Measurements from ENCODE around the gene ARAP2.

GRCh38 chr4:36243355-36244256 is 708 bp downstream of the ARAP2 start:
- TF ChIP-seq, protein P1, sequence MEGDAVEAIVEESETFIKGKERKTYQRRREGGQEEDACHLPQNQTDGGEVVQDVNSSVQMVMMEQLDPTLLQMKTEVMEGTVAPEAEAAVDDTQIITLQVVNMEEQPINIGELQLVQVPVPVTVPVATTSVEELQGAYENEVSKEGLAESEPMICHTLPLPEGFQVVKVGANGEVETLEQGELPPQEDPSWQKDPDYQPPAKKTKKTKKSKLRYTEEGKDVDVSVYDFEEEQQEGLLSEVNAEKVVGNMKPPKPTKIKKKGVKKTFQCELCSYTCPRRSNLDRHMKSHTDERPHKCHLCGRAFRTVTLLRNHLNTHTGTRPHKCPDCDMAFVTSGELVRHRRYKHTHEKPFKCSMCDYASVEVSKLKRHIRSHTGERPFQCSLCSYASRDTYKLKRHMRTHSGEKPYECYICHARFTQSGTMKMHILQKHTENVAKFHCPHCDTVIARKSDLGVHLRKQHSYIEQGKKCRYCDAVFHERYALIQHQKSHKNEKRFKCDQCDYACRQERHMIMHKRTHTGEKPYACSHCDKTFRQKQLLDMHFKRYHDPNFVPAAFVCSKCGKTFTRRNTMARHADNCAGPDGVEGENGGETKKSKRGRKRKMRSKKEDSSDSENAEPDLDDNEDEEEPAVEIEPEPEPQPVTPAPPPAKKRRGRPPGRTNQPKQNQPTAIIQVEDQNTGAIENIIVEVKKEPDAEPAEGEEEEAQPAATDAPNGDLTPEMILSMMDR (IDR thresholded peaks at IDR 0.05): no peak
- TF ChIP-seq POLR2A (IDR thresholded peaks at IDR 0.05): no peak
